D341Med (cell line): ENCODE results near the gene C11orf68.
A peak's percentile ranks its signal among the peaks of the same experiment; 100 is the strongest.

ENCODE experiments used
- DNase-seq: peaks from one replicate; pipeline ENCODE4 v3.0.0; 2012; ENCODE audit warnings: low spot score

The C11orf68 gene

DNA sequence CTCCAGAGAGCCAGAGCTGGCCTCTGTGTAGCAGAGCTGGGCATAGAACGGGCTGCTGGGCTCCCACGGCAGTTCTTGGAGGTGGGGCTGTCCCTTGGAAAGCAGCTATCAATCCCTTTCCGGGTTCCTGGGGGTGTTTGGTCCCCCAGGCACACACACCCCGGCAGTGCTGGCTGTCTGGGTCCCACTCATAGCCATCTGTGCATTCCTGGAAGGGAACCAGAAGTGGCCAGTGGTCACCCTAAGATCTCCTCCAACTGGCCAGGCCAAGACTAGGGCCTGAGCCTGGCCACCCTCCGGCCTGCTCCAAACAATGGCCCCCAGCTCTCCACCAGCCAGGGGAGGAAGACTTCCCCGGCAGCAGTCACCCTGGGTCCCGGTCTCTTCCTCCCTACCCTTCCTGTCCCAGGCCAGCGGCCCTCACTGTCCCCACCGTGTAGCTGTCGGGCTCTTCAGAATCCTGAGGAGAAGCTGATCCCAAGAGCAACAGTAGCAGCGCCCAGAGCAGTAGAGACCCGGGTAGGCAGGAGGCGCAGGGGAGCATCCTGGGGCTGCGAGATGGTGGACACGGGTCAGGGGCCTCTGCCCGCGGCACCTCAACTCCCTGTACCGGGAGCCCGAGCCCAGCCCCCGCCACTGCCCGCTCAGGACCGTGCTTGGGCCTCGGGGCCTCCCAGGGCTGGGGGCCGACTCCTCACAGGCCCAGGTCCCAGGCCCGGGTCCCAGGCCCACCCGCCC, 46.9 kb downstream of the C11orf68 start:
- DNase-seq: no peak

- no peak for DNase-seq
Measured at GRCh38 chr11:65870706-65871681, 47.9 kb downstream of the C11orf68 start.

DNA sequence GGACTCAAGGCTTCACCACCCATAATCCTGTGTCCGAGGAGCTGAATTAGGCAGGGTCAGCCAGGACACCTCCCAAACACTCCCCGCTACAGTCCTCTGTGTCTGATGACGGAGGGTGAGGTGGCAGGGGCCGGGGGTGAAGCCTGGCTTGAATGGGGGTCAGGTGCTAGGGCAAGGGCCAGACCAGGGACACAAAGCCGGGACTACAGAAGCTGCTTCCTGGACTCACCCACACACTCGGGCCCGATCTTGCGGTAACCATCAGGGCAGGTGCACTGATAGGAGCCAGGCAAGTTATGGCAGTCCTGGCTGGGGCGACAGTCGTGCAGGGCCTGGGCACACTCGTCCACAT, 48.6 kb downstream of the C11orf68 start:
- no peak for DNase-seq

GRCh38 chr11:65869643-65870306, 49.1 kb downstream of the C11orf68 start:
- DNase-seq: no peak

- no peak for DNase-seq
Measured at GRCh38 chr11:65868907-65869306, 50.0 kb downstream of the C11orf68 start.

DNA sequence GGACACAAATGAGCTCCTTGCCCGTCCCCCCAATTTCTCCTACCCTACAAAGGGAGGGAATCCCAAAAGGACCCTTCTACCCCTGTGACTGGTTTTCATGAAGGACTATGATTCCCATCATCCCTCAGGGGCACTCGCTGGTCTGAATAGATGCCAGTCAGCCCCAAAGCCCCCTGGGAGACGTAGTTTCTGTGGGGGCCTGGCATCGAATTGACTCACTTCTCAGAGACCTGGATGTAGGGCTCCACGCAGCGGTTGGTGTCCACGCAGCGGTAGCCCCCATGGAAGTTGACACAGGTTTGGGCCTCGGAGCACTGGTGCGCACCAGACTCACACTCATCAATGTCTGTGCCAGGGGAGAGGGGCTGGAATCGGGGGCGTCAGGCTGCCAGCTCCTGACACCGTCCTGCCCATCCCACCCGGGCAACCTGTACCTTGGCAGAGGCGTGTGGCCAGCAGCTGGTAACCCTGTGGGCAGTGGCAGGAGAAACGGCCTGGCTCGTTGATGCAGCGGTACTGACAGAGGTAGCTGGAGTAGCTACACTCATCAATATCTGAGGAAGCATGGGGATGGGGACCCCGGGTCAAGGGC, 50.7 kb downstream of the C11orf68 start:
- peak; percentile 59 for DNase-seq

- no peak for DNase-seq
Measured at GRCh38 chr11:65867284-65868071, 51.4 kb downstream of the C11orf68 start.
